Uterus (tissue), 2 donors: ENCODE data around the gene THSD4.
A peak's percentile ranks its signal among the peaks of the same experiment; 100 is the strongest.

Source experiments
- POLR2A ChIP-seq, 2 donors: fragments of 450-650 bp; IDR thresholded peaks; one replicate each; pipeline ENCODE4 v1.6.1; 2016; ENCODE audit warnings: antibody characterized with exemption in 2 of 2, mild to moderate bottlenecking in 1 of 2, moderate library complexity in 1 of 2
- TF ChIP-seq, protein P1 (sequence below), 4 experiments: fragments of 200-600 bp in 2 of 4; fragments of 450-650 bp in 2 of 4; sonication (generic) in 2 of 4; IDR thresholded peaks; one replicate each; pipeline ENCODE4 v1.5.1; 2016 to 2019; ENCODE audit warnings: antibody characterized with exemption in 4 of 4, mild to moderate bottlenecking in 2 of 4, moderate library complexity in 1 of 4

DNA sequence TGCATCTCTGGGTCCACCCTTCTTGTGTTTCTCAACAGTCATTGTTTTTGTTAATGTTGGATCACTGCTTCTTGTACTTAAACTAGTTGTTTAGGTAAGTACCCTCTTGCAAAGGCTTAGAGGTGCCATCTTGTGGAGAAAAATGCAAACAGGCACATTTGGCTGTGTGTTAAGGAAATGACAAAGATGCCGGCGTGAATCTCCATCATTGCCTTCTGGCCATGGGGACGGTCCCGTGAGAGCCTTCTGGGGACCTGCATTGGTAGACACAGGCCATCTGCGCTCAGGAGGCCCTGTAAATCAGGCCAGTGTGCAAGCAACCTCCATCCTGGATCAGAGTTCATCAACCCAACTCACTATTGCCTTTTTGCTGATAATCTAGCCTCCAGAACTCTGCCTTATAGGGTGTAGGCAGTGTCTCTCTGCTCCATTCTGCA, 536.5 kb downstream of the THSD4 start:
- TF ChIP-seq, protein P1, sequence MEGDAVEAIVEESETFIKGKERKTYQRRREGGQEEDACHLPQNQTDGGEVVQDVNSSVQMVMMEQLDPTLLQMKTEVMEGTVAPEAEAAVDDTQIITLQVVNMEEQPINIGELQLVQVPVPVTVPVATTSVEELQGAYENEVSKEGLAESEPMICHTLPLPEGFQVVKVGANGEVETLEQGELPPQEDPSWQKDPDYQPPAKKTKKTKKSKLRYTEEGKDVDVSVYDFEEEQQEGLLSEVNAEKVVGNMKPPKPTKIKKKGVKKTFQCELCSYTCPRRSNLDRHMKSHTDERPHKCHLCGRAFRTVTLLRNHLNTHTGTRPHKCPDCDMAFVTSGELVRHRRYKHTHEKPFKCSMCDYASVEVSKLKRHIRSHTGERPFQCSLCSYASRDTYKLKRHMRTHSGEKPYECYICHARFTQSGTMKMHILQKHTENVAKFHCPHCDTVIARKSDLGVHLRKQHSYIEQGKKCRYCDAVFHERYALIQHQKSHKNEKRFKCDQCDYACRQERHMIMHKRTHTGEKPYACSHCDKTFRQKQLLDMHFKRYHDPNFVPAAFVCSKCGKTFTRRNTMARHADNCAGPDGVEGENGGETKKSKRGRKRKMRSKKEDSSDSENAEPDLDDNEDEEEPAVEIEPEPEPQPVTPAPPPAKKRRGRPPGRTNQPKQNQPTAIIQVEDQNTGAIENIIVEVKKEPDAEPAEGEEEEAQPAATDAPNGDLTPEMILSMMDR (IDR thresholded peaks at IDR 0.05), result peak in 3 of 4 experiments; percentile 16 to 48 (median 23)
- no peak for TF ChIP-seq POLR2A (IDR thresholded peaks at IDR 0.05)
